WTC11 (cell line): ENCODE measurements around the gene SLC6A15. TPM values are rescaled to one million over a fixed set of nuclear protein-coding genes. Genes with fewer than 3 reads are reported as not detected.
A peak's percentile ranks its signal among the peaks of the same experiment; 100 is the strongest.

ENCODE experiments used
- ATAC-seq: fragments of 200-7000 bp; cut with Tn5 transposase; 2 replicates; pipeline ENCODE4 v1.10.0; 2021; ENCODE audit warnings: mild to moderate bottlenecking, moderate library complexity
- CTCF ChIA-PET: fragments of 300-600 bp; sonication (Branson Sonifier 250); formaldehyde crosslinking; loops from one replicate; lab custom pipeline; 2021; ENCODE audit warnings: antibody characterized with exemption; lab: Charles Lee
- POLR2A ChIA-PET: fragments of 350-600 bp; sonication (Branson Sonifier 250); formaldehyde crosslinking; loops from one replicate; lab custom pipeline; 2021; ENCODE audit warnings: antibody characterized with exemption; lab: Charles Lee
- DNase-seq: peaks from one replicate; pipeline ENCODE4 v3.0.0; 2021; ENCODE audit warnings: low spot score
- H3K27ac Mint-ChIP-seq: 2 replicates; pipeline ENCODE4 v1.8.0; 2021; ENCODE audit warnings: mixed read lengths
- H3K27me3 Mint-ChIP-seq: 2 replicates; pipeline ENCODE4 v1.8.0; 2021; ENCODE audit warnings: low read depth, mild to moderate bottlenecking, moderate library complexity, mixed read lengths
- H3K36me3 Mint-ChIP-seq: 2 replicates; pipeline ENCODE4 v1.8.0; 2021; ENCODE audit warnings: mixed read lengths
- H3K4me1 Mint-ChIP-seq: 2 replicates; pipeline ENCODE4 v1.8.0; 2022; ENCODE audit warnings: mixed read lengths
- H3K4me3 Mint-ChIP-seq: 2 replicates; pipeline ENCODE4 v1.8.0; 2021; ENCODE audit warnings: mild to moderate bottlenecking, moderate library complexity, mixed read lengths
- H3K9me3 Mint-ChIP-seq: 2 replicates; pipeline ENCODE4 v1.8.0; 2021; ENCODE audit warnings: mixed read lengths
- AFF4 ChIP-seq: sonication (generic); formaldehyde crosslinking; IDR thresholded peaks from 2 replicates; pipeline ENCODE4 v1.8.1; 2023; ENCODE audit warnings: mild to moderate bottlenecking, missing genetic modification reagents, borderline replicate concordance
- ATF1 ChIP-seq: sonication (generic); formaldehyde crosslinking; IDR thresholded peaks from 2 replicates; pipeline ENCODE4 v1.8.1; 2023; ENCODE audit warnings: mild to moderate bottlenecking, moderate library complexity, missing genetic modification reagents
- CTCF ChIP-seq: fragments of 200-600 bp; IDR thresholded peaks from 2 replicates; pipeline ENCODE4 v1.8.0; 2022; ENCODE audit warnings: antibody characterized with exemption
- GRHL2 ChIP-seq: fragments of 250-450 bp; sonication (Bioruptor Pico); IDR thresholded peaks from 2 replicates; pipeline ENCODE4 v1.8.0; 2022; ENCODE audit warnings: mild to moderate bottlenecking, moderate library complexity; ENCODE audit not compliant: insufficient replicate concordance, severe bottlenecking
- MAX ChIP-seq: sonication (generic); formaldehyde crosslinking; IDR thresholded peaks from 2 replicates; pipeline ENCODE4 v1.8.0; 2022; ENCODE audit warnings: mild to moderate bottlenecking, missing genetic modification reagents
- MXD4 ChIP-seq: fragments of 250-450 bp; sonication (Bioruptor Pico); IDR thresholded peaks from 2 replicates; pipeline ENCODE4 v1.8.0; 2021; ENCODE audit warnings: mild to moderate bottlenecking, moderate library complexity, borderline replicate concordance
- NR3C1 ChIP-seq: sonication (generic); formaldehyde crosslinking; conservative IDR thresholded peaks from 2 replicates; pipeline ENCODE4 v1.8.1; 2023; ENCODE audit warnings: low read depth, mild to moderate bottlenecking, missing genetic modification reagents
- OVOL2 ChIP-seq: fragments of 250-450 bp; sonication (Bioruptor Pico); IDR thresholded peaks from 2 replicates; pipeline ENCODE4 v1.9.0; 2021; ENCODE audit warnings: mild to moderate bottlenecking, borderline replicate concordance
- RELA ChIP-seq: sonication (generic); formaldehyde crosslinking; IDR thresholded peaks from 2 replicates; pipeline ENCODE4 v1.8.1; 2022; ENCODE audit warnings: missing genetic modification reagents, mild to moderate bottlenecking, borderline replicate concordance
- SOX15 ChIP-seq: fragments of 250-450 bp; sonication (Bioruptor Pico); IDR thresholded peaks from 2 replicates; pipeline ENCODE4 v1.9.0; 2021; ENCODE audit warnings: mild to moderate bottlenecking
- TP53 ChIP-seq: sonication (generic); formaldehyde crosslinking; IDR thresholded peaks from 2 replicates; pipeline ENCODE4 v1.8.1; 2023; ENCODE audit warnings: mild to moderate bottlenecking, missing genetic modification reagents
- ZNF121 ChIP-seq: sonication (generic); formaldehyde crosslinking; IDR thresholded peaks from 2 replicates; pipeline ENCODE4 v1.8.0; 2023; ENCODE audit warnings: missing genetic modification reagents
- ZNF396 ChIP-seq: fragments of 250-450 bp; sonication (Bioruptor Pico); IDR thresholded peaks from 2 replicates; pipeline ENCODE4 v1.8.0; 2021; ENCODE audit warnings: mild to moderate bottlenecking, moderate library complexity, borderline replicate concordance
- ZNF671 ChIP-seq: fragments of 250-450 bp; sonication (Bioruptor Pico); IDR thresholded peaks from 2 replicates; pipeline ENCODE4 v1.8.0; 2021; ENCODE audit warnings: mild to moderate bottlenecking
- total RNA-seq: library from RNA; stranded (reverse); gene quantifications from 3 replicates; pipeline ENCODE4 v1.2.3, GENCODE V29; 2021
- TF ChIP-seq, protein P1 (sequence below): sonication (generic); formaldehyde crosslinking; IDR thresholded peaks from 2 replicates; pipeline ENCODE4 v1.8.1; 2022; ENCODE audit warnings: low read depth, mild to moderate bottlenecking, moderate library complexity, missing genetic modification reagents, borderline replicate concordance
- TF ChIP-seq, protein P2 (sequence below): sonication (generic); formaldehyde crosslinking; IDR thresholded peaks from 2 replicates; pipeline ENCODE4 v1.8.1; 2023; ENCODE audit warnings: mild to moderate bottlenecking, missing genetic modification reagents
- TF ChIP-seq, protein P3 (sequence below): sonication (generic); formaldehyde crosslinking; IDR thresholded peaks from 2 replicates; pipeline ENCODE4 v1.8.0; 2023; ENCODE audit warnings: missing genetic modification reagents
- TF ChIP-seq, protein P4 (sequence below): fragments of 250-450 bp; sonication (Bioruptor Pico); IDR thresholded peaks from 2 replicates; pipeline ENCODE4 v1.8.0; 2021; ENCODE audit warnings: mild to moderate bottlenecking

The SLC6A15 gene
- total RNA-seq, 1 experiment from 2014 or later = 27.0 TPM

GRCh38 chr12:84858796-84859195 is 53.8 kb downstream of the SLC6A15 start (continued):
- TF ChIP-seq, protein P1, sequence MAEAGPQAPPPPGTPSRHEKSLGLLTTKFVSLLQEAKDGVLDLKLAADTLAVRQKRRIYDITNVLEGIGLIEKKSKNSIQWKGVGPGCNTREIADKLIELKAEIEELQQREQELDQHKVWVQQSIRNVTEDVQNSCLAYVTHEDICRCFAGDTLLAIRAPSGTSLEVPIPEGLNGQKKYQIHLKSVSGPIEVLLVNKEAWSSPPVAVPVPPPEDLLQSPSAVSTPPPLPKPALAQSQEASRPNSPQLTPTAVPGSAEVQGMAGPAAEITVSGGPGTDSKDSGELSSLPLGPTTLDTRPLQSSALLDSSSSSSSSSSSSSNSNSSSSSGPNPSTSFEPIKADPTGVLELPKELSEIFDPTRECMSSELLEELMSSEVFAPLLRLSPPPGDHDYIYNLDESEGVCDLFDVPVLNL (CRISPR knock-in tag) = no peak
- TF ChIP-seq, protein P2, sequence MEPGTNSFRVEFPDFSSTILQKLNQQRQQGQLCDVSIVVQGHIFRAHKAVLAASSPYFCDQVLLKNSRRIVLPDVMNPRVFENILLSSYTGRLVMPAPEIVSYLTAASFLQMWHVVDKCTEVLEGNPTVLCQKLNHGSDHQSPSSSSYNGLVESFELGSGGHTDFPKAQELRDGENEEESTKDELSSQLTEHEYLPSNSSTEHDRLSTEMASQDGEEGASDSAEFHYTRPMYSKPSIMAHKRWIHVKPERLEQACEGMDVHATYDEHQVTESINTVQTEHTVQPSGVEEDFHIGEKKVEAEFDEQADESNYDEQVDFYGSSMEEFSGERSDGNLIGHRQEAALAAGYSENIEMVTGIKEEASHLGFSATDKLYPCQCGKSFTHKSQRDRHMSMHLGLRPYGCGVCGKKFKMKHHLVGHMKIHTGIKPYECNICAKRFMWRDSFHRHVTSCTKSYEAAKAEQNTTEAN (CRISPR knock-in tag) = no peak
- TF ChIP-seq MAX (CRISPR knock-in tag) (no peak), ZNF671 (no peak), AFF4 (CRISPR knock-in tag) (no peak)
- TF ChIP-seq, protein P3, sequence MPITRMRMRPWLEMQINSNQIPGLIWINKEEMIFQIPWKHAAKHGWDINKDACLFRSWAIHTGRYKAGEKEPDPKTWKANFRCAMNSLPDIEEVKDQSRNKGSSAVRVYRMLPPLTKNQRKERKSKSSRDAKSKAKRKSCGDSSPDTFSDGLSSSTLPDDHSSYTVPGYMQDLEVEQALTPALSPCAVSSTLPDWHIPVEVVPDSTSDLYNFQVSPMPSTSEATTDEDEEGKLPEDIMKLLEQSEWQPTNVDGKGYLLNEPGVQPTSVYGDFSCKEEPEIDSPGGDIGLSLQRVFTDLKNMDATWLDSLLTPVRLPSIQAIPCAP (CRISPR knock-in tag) = no peak

- Mint-ChIP-seq H3K36me3 (no peaks in the 10 kb centered on the region), H3K4me3 (no peak overlapping the region), H3K4me1 (peaks cover 3% of the 10 kb centered on the region; the same call in 1 of the 2 replicates), H3K9me3 (no peaks in the 10 kb centered on the region), H3K27ac (peak overlapping the region; percentile 77; the same call in 1 of the 2 replicates), H3K27me3 (no peaks in the 10 kb centered on the region)
- ATAC-seq (peak; percentile 41; the same call in 1 of the 2 replicates), DNase-seq (no peak)
- ChIA-PET POLR2A (interaction anchor here (0.5 kb wide), 1 partner anchor 262 kb away, joined by 3 read pairs; no protein-coding TSS in a partner anchor), CTCF (no interaction called here)
- TF ChIP-seq ATF1 (no peak), CTCF (no peak), GRHL2 (CRISPR knock-in tag) (no peak), SOX15 (no peak), NR3C1 (CRISPR knock-in tag) (no peak), ZNF396 (CRISPR knock-in tag) (no peak), TP53 (no peak), ZNF121 (CRISPR knock-in tag) (no peak), RELA (no peak), AFF4 (CRISPR knock-in tag) (no peak), OVOL2 (CRISPR knock-in tag) (no peak), MXD4 (CRISPR knock-in tag) (no peak)
- TF ChIP-seq, protein P4, sequence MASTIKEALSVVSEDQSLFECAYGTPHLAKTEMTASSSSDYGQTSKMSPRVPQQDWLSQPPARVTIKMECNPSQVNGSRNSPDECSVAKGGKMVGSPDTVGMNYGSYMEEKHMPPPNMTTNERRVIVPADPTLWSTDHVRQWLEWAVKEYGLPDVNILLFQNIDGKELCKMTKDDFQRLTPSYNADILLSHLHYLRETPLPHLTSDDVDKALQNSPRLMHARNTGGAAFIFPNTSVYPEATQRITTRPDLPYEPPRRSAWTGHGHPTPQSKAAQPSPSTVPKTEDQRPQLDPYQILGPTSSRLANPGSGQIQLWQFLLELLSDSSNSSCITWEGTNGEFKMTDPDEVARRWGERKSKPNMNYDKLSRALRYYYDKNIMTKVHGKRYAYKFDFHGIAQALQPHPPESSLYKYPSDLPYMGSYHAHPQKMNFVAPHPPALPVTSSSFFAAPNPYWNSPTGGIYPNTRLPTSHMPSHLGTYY (CRISPR knock-in tag) = no peak
Observed at GRCh38 chr12:84857525-84858208, 54.9 kb downstream of the SLC6A15 start.
